ENCODE measurements around the gene AFF2. TPM values are rescaled to one million over a fixed set of nuclear protein-coding genes. Genes with fewer than 3 reads are reported as not detected.

Gene AFF2
- total and polyA plus RNA-seq, 2 donors (not counting 3 experiments of a cell fraction or from before 2014, with no cell fraction given) = 0.03 to 0.07 TPM

GRCh38 chrX:148466292-148466691, 34.1 kb upstream of the AFF2 start:
- no peak overlapping the region for H3K4me2 ChIP-seq (ENCODE audit: insufficient read depth, low read length)
- no TSS peak for BruUV-seq (replicated peaks)
- no peak overlapping the region for H3K9ac ChIP-seq (replicated peaks; ENCODE audit: extremely low read depth, insufficient read depth, low read length)
- no peaks in the 10 kb centered on the region for H3K27me3 ChIP-seq (ENCODE audit: control insufficient read depth in 2 of 2, insufficient read depth in 2 of 2, low read length in 2 of 2)
- no peaks in the 10 kb centered on the region for H3K36me3 ChIP-seq (ENCODE audit: control insufficient read depth in 2 of 2, extremely low read depth in 1 of 2, insufficient read depth in 2 of 2, low read length in 2 of 2)
- H3K27ac ChIP-seq (ENCODE audit: insufficient read depth, low read depth, low read length) = no peak overlapping the region
- H3K9me3 ChIP-seq (replicated peaks; ENCODE audit: control insufficient read depth, insufficient read depth, low read length) = no peaks in the 10 kb centered on the region
- FAIRE-seq = no peak
- H4K20me1 ChIP-seq (replicated peaks; ENCODE audit: control insufficient read depth, extremely low read depth, insufficient read depth, low read length) = no peaks in the 10 kb centered on the region
- CTCF ChIA-PET = no interaction called here
- H3K9me1 ChIP-seq (replicated peaks; ENCODE audit: control insufficient read depth, extremely low read depth, insufficient read depth, low read length) = no peaks in the 10 kb centered on the region
- no peak overlapping the region for H3K4me3 ChIP-seq (replicated peaks in 1 of 3; ENCODE audit: insufficient read depth in 1 of 3, low read depth in 1 of 3, low read length in 3 of 3)
- POLR2A ChIA-PET = no interaction called here
- dilution Hi-C loops (cut with MboI; ENCODE audit: extremely low pct_ligation_motif_present, low sequenced_read_pairs) (no loop called here), intact Hi-C loops (cut with micrococcal nuclease) (no loop called here)
- DNase-seq (ENCODE audit: low read depth, low spot score) = no peak
- no peak overlapping the region for H2AFZ ChIP-seq (ENCODE audit: low read depth, low read length)
- TF ChIP-seq POLR2AphosphoS5 (IDR thresholded peaks at IDR 0.05; ENCODE audit: insufficient read depth, low read depth, low read length) = no peak
- TF ChIP-seq EZH2 (IDR thresholded peaks at IDR 0.05; ENCODE audit: borderline replicate concordance, low read depth, low read length, severe bottlenecking) = no peak
- no peak for TF ChIP-seq GATA2 (IDR thresholded peaks at IDR 0.05; ENCODE audit: insufficient read depth, insufficient read length, low read depth, low read length)
- TF ChIP-seq MYC (IDR thresholded peaks at IDR 0.05; ENCODE audit: low read depth, low read length) = no peak
- no peak for TF ChIP-seq FOS (IDR thresholded peaks at IDR 0.05; ENCODE audit: borderline replicate concordance, insufficient read depth, low read length)
- no peaks in the 10 kb centered on the region for H3K4me1 ChIP-seq (ENCODE audit: control insufficient read depth, extremely low read depth, insufficient read depth, low read length)
- no peaks in the 10 kb centered on the region for H3K79me2 ChIP-seq (ENCODE audit: control insufficient read depth, insufficient read depth, low read length)

DNA sequence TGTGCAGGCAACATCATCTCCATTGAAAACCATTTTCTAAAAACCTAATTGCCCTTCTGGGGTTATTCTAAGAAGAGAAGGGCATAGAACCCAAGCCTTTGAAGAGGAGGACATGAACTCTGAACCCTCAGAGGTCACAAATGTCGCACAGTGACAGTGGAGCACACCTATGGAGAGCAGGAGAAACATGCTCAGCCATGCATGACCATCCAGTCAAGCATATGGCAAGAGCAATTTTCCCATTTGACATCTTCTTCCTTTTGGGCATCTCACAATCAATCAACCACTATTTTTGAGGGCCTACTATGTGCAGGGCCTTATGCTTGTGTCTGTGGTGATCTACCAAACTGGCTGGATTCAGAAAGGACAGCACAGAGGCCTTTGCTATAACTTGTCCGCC, 30.1 kb upstream of the AFF2 start:
- no peak for TF ChIP-seq MYC (IDR thresholded peaks at IDR 0.05; ENCODE audit: low read depth, low read length)
- no peak for TF ChIP-seq EZH2 (IDR thresholded peaks at IDR 0.05; ENCODE audit: borderline replicate concordance, low read depth, low read length, severe bottlenecking)
- no peak for TF ChIP-seq GATA2 (IDR thresholded peaks at IDR 0.05; ENCODE audit: insufficient read depth, insufficient read length, low read depth, low read length)
- no peak for TF ChIP-seq JUN (IDR thresholded peaks at IDR 0.05; ENCODE audit: borderline replicate concordance, insufficient read depth, insufficient read length, low read depth)
- no peak for TF ChIP-seq POLR2A (IDR thresholded peaks at IDR 0.05; ENCODE audit: low read depth, low read length)
- TF ChIP-seq CTCF (IDR thresholded peaks at IDR 0.05; ENCODE audit: extremely low read depth in 1 of 2, insufficient read depth in 1 of 2, low read depth in 1 of 2, low read length in 2 of 2) = no peak
- TF ChIP-seq FOS (IDR thresholded peaks at IDR 0.05; ENCODE audit: borderline replicate concordance, insufficient read depth, low read length) = no peak
- no peak for TF ChIP-seq MAX (IDR thresholded peaks at IDR 0.05; ENCODE audit: insufficient read depth, insufficient read length)
- TF ChIP-seq POLR2AphosphoS5 (IDR thresholded peaks at IDR 0.05; ENCODE audit: insufficient read depth, low read depth, low read length) = no peak
- CTCF ChIA-PET = no interaction called here
- dilution Hi-C loops (cut with MboI; ENCODE audit: extremely low pct_ligation_motif_present, low sequenced_read_pairs) = no loop called here

More for the DNA sequence above, 30.1 kb upstream of the AFF2 start:
- H4K20me1 ChIP-seq (replicated peaks; ENCODE audit: control insufficient read depth, extremely low read depth, insufficient read depth, low read length) = no peaks in the 10 kb centered on the region
- no peak overlapping the region for H3K4me2 ChIP-seq (ENCODE audit: insufficient read depth, low read length)
- FAIRE-seq = no peak
- no peak for DNase-seq (ENCODE audit: low read depth, low spot score)
- H3K4me1 ChIP-seq (ENCODE audit: control insufficient read depth, extremely low read depth, insufficient read depth, low read length) = no peaks in the 10 kb centered on the region
- no peaks in the 10 kb centered on the region for H3K79me2 ChIP-seq (ENCODE audit: control insufficient read depth, insufficient read depth, low read length)
- no peaks in the 10 kb centered on the region for H3K9me1 ChIP-seq (replicated peaks; ENCODE audit: control insufficient read depth, extremely low read depth, insufficient read depth, low read length)
- H3K27ac ChIP-seq (ENCODE audit: insufficient read depth, low read depth, low read length) = no peak overlapping the region
- intact Hi-C loops (cut with micrococcal nuclease) = no loop called here
- no peak overlapping the region for H2AFZ ChIP-seq (ENCODE audit: low read depth, low read length)
- H3K9me3 ChIP-seq (replicated peaks; ENCODE audit: control insufficient read depth, insufficient read depth, low read length) = no peaks in the 10 kb centered on the region
- no peak overlapping the region for H3K4me3 ChIP-seq (replicated peaks in 1 of 3; ENCODE audit: insufficient read depth in 1 of 3, low read depth in 1 of 3, low read length in 3 of 3)
- POLR2A ChIA-PET = no interaction called here
- H3K36me3 ChIP-seq (ENCODE audit: control insufficient read depth in 2 of 2, extremely low read depth in 1 of 2, insufficient read depth in 2 of 2, low read length in 2 of 2) = no peaks in the 10 kb centered on the region
- BruUV-seq (replicated peaks) = no TSS peak
- no peak overlapping the region for H3K9ac ChIP-seq (replicated peaks; ENCODE audit: extremely low read depth, insufficient read depth, low read length)
- H3K27me3 ChIP-seq (ENCODE audit: control insufficient read depth in 2 of 2, insufficient read depth in 2 of 2, low read length in 2 of 2) = no peaks in the 10 kb centered on the region

Measured in endothelial cell of umbilical vein (primary cell).